DOHH2 (cell line): ENCODE results near the gene PRRC1.

Experiments
- CTCF ChIP-seq: fragments of 200-600 bp; sonication (generic); IDR thresholded peaks from one replicate; pipeline ENCODE4 v1.5.1; 2014; ENCODE audit warnings: antibody characterized with exemption, mild to moderate bottlenecking, low read depth, low read length; ENCODE audit not compliant: poor library complexity, severe bottlenecking
- EZH2phosphoT487 ChIP-seq: fragments of 200-600 bp; sonication (generic); IDR thresholded peaks from 2 replicates; pipeline ENCODE4 v1.6.1; 2017; ENCODE audit warnings: borderline replicate concordance, mild to moderate bottlenecking, antibody characterized with exemption, low read length, moderate library complexity, mixed read lengths

GRCh38 chr5:127590156-127590722 is 72.8 kb downstream of the PRRC1 start:
- TF ChIP-seq CTCF, result no peak
- no peak for TF ChIP-seq EZH2phosphoT487
